ENCODE data around the gene SARDH.
"Not testable (repeated sequence)": the region's sequence is repeated elsewhere in the genome, so short reads cannot be mapped to it uniquely, and the experiment has no call there.

The SARDH gene

GRCh38 chr9:133775291-133775690, 37.1 kb upstream of the SARDH start:
- DNase-seq, result no peak

- DNase-seq, result no peak
Measured at GRCh38 chr9:133774799-133775198, 36.6 kb upstream of the SARDH start.

- no peak for DNase-seq
Measured at GRCh38 chr9:133773889-133774655, 35.9 kb upstream of the SARDH start.

- no peak for DNase-seq
Measured at GRCh38 chr9:133772581-133772980, 34.4 kb upstream of the SARDH start.

- no peak for DNase-seq
Measured at GRCh38 chr9:133771486-133772482, 33.6 kb upstream of the SARDH start.

GRCh38 chr9:133770076-133770777, 32.1 kb upstream of the SARDH start:
- no peak for DNase-seq

- no peak for DNase-seq
Measured at GRCh38 chr9:133769511-133770075, 31.4 kb upstream of the SARDH start.

- no peak for DNase-seq
Measured at GRCh38 chr9:133768859-133769510, 30.8 kb upstream of the SARDH start.

- DNase-seq, result no peak
Measured at GRCh38 chr9:133768371-133768858, 30.3 kb upstream of the SARDH start.

GRCh38 chr9:133767625-133768024, 29.5 kb upstream of the SARDH start:
- DNase-seq, result no peak

GRCh38 chr9:133767008-133767407, 28.9 kb upstream of the SARDH start:
- DNase-seq, result no peak

GRCh38 chr9:133766234-133766633, 28.1 kb upstream of the SARDH start:
- not testable (repeated sequence) for DNase-seq

- no peak for DNase-seq
Measured at GRCh38 chr9:133763272-133764183, 25.4 kb upstream of the SARDH start.

GRCh38 chr9:133762488-133763271, 24.5 kb upstream of the SARDH start:
- DNase-seq, result no peak

GRCh38 chr9:133761641-133762248, 23.6 kb upstream of the SARDH start:
- DNase-seq, result no peak

GRCh38 chr9:133760713-133761290, 22.6 kb upstream of the SARDH start:
- DNase-seq, result no peak

GRCh38 chr9:133759946-133760345, 21.8 kb upstream of the SARDH start:
- DNase-seq, result no peak

- DNase-seq, result no peak
Measured at GRCh38 chr9:133759146-133759900, 21.2 kb upstream of the SARDH start.

GRCh38 chr9:133758228-133758627, 20.1 kb upstream of the SARDH start:
- no peak for DNase-seq

All from activated naive CD4-positive, alpha-beta T cell treated with Interleukin-2 at 50 U/mL for 16 hours (primary cell).